Measurements from ENCODE around the gene SHC3.

GRCh38 chr9:89036383-89036782 lies 142.2 kb downstream of the SHC3 start:
- TF ChIP-seq JUND (IDR thresholded peaks at IDR 0.05; ENCODE audit: borderline replicate concordance, low read depth, low read length): no peak
- no peak for TF ChIP-seq JUND (tag; IDR thresholded peaks at IDR 0.05; ENCODE audit: borderline replicate concordance, low read depth, low read length)
- no peak for TF ChIP-seq CTCF (IDR thresholded peaks at IDR 0.05 in 2 of 3, conservative IDR thresholded peaks at IDR 0.05 in 1 of 3; ENCODE audit: insufficient read depth in 2 of 3, low read depth in 1 of 3, low read length in 3 of 3)
- TF ChIP-seq ZNF197 (CRISPR knock-in tag; IDR thresholded peaks at IDR 0.05; ENCODE audit: low read depth): no peak
- no peak for TF ChIP-seq CREB3 (tag; conservative IDR thresholded peaks at IDR 0.05; ENCODE audit: low read depth)
- no peak for TF ChIP-seq GATAD2A (IDR thresholded peaks at IDR 0.05)
- TF ChIP-seq SFPQ (IDR thresholded peaks at IDR 0.05; ENCODE audit: low read depth, low read length): no peak
- TF ChIP-seq FOXO4 (CRISPR knock-in tag; IDR thresholded peaks at IDR 0.05): no peak
- TF ChIP-seq REST (IDR thresholded peaks at IDR 0.05; ENCODE audit: borderline replicate concordance): 0 out of 2 replicates have a peak, but pooled peaks have one; percentile 8
- no peak for TF ChIP-seq REST (CRISPR knock-in tag; IDR thresholded peaks at IDR 0.05; ENCODE audit: low read depth)
- no peak for TF ChIP-seq DPF2 (IDR thresholded peaks at IDR 0.05)
- no peak for TF ChIP-seq FOXA1 (IDR thresholded peaks at IDR 0.05; ENCODE audit: borderline replicate concordance)
- no peak for TF ChIP-seq EZH2 (IDR thresholded peaks at IDR 0.05; ENCODE audit: borderline replicate concordance, low read depth, low read length)
- no peak for TF ChIP-seq POLR2AphosphoS5 (IDR thresholded peaks at IDR 0.05; ENCODE audit: control insufficient read depth, insufficient read depth, low read depth, low read length)
- no peak for TF ChIP-seq ZNF717 (CRISPR knock-in tag; IDR thresholded peaks at IDR 0.05)
- TF ChIP-seq ZNF511 (CRISPR knock-in tag; IDR thresholded peaks at IDR 0.05): no peak
